ENCODE results near the gene JAG1.

GRCh38 chr20:10603971-10604864 lies 69.6 kb downstream of the JAG1 start:
- no peak for TF ChIP-seq CTCF (conservative IDR thresholded peaks at IDR 0.05; ENCODE audit: low read depth, low read length)
- TF ChIP-seq RFX5 (IDR thresholded peaks at IDR 0.05; ENCODE audit: low read depth, low read length): no peak
- TF ChIP-seq RCOR1 (IDR thresholded peaks at IDR 0.05; ENCODE audit: insufficient replicate concordance, low read length): no peak
- 0 out of 2 replicates have a peak, but pooled peaks have one; percentile 18 for TF ChIP-seq MAZ (IDR thresholded peaks at IDR 0.05; ENCODE audit: borderline replicate concordance, low read depth, low read length)
- TF ChIP-seq POLR2A (IDR thresholded peaks at IDR 0.05; ENCODE audit: low read depth, low read length): no peak
- peak; percentile 68; the same call in 1 of the 2 replicates for TF ChIP-seq FOS (IDR thresholded peaks at IDR 0.05; ENCODE audit: low read depth, low read length)
- TF ChIP-seq USF2 (IDR thresholded peaks at IDR 0.05; ENCODE audit: low read depth, low read length): 0 out of 2 replicates have a peak, but pooled peaks have one; percentile 30
- peak; percentile 27; the same call in 1 of the 2 replicates for TF ChIP-seq RAD21 (IDR thresholded peaks at IDR 0.05; ENCODE audit: low read length)

Data from IMR-90 (cell line).